GM18519 (cell line): ENCODE data around the gene CABP7.

Source experiments
- ATAC-seq: cut with Tn5 transposase; IDR thresholded peaks from one replicate; pipeline ENCODE4 v1.9.1; 2021; ENCODE audit warnings: mild to moderate bottlenecking, moderate library complexity; ENCODE audit not compliant: unreplicated experiment, low FRiP score

Gene CABP7

GRCh38 chr22:29719899-29720645, at the start of gene CABP7:
Gene CABP7 (plus strand): TSS chr22:29720003. CDS start chr22:29720425, 422 bp downstream.
- no peak for ATAC-seq

DNA sequence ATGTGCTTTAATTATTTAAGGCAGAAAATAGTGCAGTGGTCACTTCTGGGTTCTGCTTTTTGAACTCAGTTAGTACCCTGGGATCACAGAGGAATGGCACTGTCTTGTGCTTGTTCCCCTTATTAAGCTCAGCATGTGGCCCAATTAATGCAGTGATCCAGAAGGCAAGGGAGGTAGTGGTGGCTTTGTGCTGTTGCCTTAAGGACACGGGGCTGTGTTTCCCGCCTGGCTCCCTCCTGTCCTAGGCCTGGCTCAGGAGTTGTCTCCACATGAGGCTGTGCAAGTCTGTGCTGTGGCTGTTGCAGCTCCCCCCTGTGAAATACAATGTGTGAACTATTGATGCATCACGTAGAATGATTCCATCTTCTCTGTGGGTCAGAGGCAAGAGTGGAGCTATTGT, 49.2 kb upstream of the CABP7 start:
- ATAC-seq: no peak

DNA sequence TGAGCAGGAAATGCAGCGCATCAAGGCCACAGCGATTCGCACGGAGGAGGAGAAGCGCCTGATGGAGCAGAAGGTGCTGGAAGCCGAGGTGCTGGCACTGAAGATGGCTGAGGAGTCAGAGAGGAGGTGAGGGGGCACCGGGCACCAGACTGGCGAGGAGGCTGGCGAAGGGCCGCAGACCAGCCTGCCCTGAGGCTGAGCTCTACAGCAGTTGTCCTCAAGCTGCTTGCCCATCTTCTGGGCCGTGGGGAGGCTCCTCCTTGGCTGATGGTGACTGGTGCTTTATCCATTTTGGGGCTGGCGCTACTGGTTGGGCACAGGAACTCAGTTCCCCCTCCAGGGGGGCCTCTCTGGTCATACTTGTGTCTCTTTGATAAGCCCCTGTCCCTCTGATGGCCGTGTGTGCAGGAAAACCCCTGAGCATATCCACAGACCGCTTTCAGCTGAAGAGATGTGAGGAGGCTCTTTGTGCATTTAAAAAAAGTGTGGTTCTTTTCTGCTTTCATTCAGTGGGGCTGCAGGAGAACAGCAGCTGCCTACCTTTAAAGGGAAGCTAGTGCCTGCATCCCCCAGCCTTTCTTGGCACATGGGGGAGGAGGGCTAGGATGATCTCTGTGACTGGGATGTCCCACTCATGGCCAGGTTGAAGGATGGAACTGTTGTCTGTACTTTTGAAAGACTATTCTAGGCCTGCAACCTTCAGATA, 46.3 kb upstream of the CABP7 start:
- ATAC-seq: no peak

DNA sequence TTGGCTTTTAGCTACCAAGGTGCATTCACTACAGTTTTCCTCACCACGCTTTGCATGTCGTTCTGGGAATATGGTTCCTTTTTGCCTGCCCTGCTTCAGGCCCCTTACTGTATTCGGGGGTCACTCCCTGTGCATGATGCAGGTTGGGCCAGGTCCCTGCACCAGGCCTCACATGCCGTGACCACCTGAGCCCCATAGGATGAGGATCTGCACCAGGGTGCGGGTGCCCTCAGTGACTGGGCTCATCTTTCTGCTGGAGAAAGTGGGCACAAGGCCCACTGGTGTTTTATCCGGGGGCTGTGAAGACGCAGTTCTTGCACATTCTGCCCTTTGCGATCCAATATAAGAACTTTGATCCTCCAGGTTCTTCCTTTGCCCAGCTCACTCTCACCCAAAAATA, 45.7 kb upstream of the CABP7 start:
- ATAC-seq: no peak

DNA sequence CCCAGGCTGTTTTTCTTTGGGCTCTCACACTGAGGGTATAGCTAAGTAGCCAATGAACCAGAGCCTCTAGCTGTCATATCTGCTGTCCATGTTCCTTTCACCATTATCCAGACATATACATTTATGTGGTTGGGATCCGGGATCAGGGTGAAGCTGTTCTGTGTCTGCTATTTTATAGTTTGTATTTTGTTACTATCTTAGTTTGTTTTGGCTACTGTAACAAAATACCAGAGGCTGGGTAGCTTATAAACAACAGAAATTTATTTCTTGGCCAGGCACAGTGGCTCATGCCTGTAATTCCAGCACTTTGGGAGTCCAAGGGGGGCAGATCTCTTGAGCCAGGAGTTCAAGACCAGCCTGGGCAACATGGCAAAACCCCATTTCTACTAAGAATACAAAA, 40.5 kb upstream of the CABP7 start:
- ATAC-seq: no peak

- ATAC-seq: no peak
These were observed 36.3 kb upstream of the CABP7 start for GRCh38 chr22:29683536-29683935.

DNA sequence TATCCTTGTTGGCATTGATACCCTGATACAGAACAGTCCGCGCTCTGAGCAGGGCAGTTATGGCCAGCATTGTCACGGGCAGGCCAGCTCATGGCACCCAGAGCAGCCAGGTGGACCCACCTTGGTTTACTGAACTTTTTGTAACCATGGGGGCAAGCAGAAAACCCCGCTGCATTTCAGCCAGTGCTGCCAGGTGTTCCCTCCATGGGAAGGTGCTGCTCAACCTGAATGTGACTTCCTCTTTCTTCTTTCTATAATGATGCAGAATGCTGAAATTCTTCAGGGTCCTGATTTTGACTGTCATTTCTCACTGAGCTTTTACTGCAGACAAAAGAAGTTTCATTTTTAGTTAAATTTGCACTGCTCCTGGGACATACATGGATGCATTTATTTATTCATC, 35.6 kb upstream of the CABP7 start:
- no peak for ATAC-seq

DNA sequence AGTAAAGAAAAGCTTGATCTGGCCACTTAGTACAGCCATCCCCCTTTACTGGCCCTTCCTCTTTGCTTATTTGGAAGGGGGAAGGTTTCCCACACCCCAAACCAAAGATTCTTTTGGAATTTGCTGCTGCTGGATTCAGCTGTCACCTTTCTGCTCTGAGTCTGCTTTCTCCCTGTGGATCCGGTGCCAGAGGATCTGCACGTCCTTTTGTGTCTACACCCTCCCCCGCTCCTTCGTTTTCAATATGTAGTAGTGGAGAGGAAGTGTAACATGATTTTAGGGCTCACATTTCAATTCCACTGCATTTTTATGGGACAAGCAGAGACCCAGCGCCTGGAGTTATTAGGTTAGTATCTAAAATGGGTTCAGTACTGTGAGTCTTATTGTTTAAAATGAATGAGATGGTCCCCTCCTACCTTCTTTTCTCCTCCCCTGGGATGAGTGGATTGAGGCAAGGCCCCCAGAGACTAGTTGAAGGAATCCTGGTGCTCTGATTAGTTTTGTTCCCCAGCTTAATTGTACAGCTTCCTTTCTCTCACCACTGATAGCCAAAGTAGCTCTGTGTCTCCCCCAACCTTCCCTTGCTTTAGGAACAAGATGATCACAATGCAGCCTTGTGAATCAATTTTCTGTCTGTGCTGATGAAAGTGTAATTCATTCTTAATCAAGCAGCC, 30.5 kb upstream of the CABP7 start:
- ATAC-seq: no peak

DNA sequence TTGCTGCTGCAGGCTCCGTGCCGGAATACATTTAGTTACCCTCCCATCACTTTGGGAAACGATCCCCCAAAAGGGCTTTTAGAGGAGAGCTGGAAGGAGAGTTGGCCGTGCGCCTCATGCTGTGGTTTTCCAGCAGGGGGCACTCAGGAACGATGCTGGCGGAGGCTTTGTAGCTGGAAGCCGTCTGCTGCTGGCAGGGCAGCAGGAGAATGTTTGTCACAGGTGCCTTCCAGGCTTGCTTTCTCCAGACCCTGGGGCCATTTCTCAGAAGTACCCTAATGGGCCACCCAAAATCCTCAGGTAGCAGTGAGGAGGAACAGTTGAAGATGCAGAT, 30.0 kb upstream of the CABP7 start:
- ATAC-seq: no peak

GRCh38 chr22:29690476-29690875, 29.3 kb upstream of the CABP7 start:
- ATAC-seq: no peak

DNA sequence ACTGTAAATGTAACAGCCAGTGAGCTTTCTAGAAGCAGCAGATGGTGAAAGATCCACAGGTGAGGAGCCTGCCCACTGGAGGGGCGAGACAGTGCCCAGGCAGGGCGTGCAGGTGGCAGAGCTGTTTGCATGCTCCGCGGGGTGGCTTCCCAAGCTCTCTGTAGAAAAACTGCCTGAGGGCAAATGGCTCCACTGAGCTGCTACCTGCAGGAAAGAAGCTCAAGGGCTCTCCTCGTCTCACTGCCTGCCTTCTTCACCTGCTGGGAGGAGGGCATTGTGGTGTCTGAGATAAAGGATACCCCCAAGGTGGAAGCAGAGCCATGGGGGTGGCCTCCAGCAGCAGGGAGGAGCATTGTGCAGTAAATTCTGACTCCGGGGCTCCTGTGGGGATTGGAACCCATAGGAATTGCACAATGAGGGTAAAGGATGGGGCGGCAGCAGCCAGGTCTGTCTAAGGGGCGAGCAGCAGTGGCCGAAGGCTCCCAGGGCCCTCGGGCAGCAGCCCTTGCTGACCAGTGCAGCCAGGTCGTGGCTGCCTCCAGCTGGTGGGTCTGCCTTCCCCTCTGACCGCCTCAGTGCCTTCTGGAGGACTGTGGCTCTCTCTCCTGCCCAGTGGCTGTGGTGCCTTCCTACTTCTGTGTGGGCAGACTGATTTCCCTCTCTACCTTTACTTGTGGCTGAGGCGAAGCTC, 28.0 kb upstream of the CABP7 start:
- no peak for ATAC-seq

- ATAC-seq: no peak
These were observed 27.5 kb upstream of the CABP7 start for GRCh38 chr22:29692327-29692640.

GRCh38 chr22:29693161-29693560, 26.6 kb upstream of the CABP7 start:
- ATAC-seq: no peak

DNA sequence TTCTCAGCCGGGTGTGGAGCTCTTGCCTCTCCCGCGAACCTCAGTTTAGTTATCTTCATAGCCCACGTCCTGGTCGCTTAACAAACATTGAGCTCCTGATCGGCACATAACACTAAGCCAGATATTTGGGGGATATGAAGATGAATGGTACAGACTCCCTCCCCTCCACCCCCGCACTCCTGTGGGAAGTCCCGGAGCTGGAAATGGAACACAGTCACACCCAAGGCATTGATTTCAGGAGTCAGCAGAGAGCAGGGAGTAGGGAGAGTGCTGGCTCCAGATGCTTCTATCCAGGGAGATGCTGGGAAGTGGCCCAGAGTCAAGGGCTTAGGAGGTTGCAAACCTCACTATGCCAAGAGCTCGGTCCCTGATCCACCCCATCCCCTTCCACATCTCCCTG, 26.1 kb upstream of the CABP7 start:
- ATAC-seq: no peak

DNA sequence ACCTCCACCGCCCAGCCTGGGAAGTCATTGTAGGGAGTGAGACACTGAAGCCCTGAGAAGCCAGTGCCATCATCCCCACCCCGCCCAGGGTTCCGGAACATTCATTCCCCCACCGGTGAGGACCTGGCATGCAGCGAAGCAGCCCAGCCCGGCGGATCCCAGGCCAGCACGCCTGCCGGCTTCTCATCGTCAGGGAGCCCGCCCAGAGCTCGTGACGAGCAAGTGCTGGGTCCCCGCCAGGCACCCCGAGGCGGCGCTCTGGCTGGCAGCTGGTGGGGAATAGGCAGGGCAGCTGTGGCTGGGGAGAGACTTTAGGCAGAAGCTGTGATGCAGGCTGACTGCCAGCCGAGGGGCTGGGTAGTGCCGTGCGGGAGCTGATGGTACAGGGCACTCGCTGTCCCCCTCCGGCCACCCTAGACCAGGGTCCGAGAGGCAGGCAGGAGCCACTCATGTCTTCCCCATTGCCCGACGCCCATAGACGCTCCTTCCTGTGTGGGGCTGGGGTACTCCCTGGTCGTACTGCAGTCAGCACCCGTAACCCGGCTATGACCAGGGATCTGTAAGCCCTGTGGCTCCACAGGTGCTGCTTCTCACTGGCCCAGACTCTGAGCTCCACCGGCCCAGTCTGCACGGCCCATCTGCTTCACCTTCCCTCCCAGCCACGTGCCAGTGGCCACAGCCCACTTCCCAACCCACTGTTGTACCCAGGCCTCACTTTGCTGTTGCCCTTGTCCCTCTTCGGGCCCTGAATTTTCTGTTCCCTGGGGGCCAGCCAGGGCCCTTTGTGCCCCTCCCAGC, 24.5 kb upstream of the CABP7 start:
- ATAC-seq: no peak

GRCh38 chr22:29697853-29698598, 21.8 kb upstream of the CABP7 start:
- no peak for ATAC-seq

- ATAC-seq: no peak
These were observed 19.4 kb upstream of the CABP7 start for GRCh38 chr22:29700206-29700899.

DNA sequence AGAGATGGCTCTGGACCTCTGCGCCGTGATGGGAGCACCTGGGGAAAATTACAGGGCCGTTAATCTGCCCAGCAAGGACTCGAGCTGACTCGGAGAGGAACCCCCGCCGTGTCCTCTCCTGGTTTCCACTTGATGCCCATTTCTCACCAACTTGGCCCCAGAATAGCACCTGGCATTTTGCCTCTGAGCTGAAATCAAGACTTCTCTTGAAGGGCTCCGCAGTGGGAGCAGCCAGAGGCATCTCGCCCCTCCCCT, 19.0 kb upstream of the CABP7 start:
- ATAC-seq: no peak

GRCh38 chr22:29701155-29701999, 18.4 kb upstream of the CABP7 start:
- no peak for ATAC-seq
